A549 (cell line): ENCODE results near the gene RABEP1. TPM values are rescaled to one million over a fixed set of nuclear protein-coding genes. Genes with fewer than 3 reads are reported as not detected.

Source experiments
- ATAC-seq, 2 experiments: fragments of 200-7000 bp in 1 of 2; fragments of >200 bp in 1 of 2; cut with Nextera tagmentation in 1 of 2; cut with Tn5 transposase in 1 of 2; 3 replicates each; pipeline versions ENCODE4 v1.8.0 to v1.9.1; 2018 to 2020; ENCODE audit warnings: mild to moderate bottlenecking in 1 of 2, moderate library complexity in 1 of 2
- CTCF ChIA-PET: fragments of 300-600 bp; sonication (Branson Sonifier 250); formaldehyde crosslinking; extraction: SDS; loops from one replicate; lab custom pipeline; 2021; ENCODE audit warnings: antibody characterized with exemption, inconsistent platforms; lab: Yijun Ruan, JAX
- POLR2A ChIA-PET: fragments of 350-600 bp; formaldehyde crosslinking; extraction: SDS; loops from one replicate; lab custom pipeline; 2021; ENCODE audit warnings: antibody characterized with exemption, inconsistent platforms; lab: Yijun Ruan, JAX
- DNase-seq, 2 experiments: peaks; one replicate each; pipeline versions ENCODE4 v3.0.0 to v3.0.0-alpha.2; 2011 to 2016; ENCODE audit warnings: low read depth in 1 of 2, low spot score in 1 of 2
- FAIRE-seq: peaks from 2 replicates; lab custom pipeline; 2011; peaks lifted over from hg19 to GRCh38; lab: Jason Lieb, UNC
- H3K27ac ChIP-seq, 2 experiments: fragments of >200 bp; sonication (Bioruptor Twin); formaldehyde crosslinking; 3 replicates each; pipeline ENCODE4 v1.5.1; 2016 to 2017
- H3K4me1 ChIP-seq: fragments of >200 bp; sonication (Bioruptor Twin); formaldehyde crosslinking; 3 replicates; pipeline ENCODE4 v1.6.1; 2016
- H3K4me2 ChIP-seq: fragments of >200 bp; sonication (Bioruptor Twin); formaldehyde crosslinking; 3 replicates; pipeline ENCODE4 v1.6.1; 2016
- H3K4me3 ChIP-seq: fragments of >200 bp; sonication (Bioruptor Twin); formaldehyde crosslinking; 3 replicates; pipeline ENCODE4 v1.5.1; 2016
- H3K9me3 ChIP-seq: fragments of >200 bp; sonication (Bioruptor Twin); formaldehyde crosslinking; 3 replicates; pipeline ENCODE4 v1.6.1; 2016
- CHD4 ChIP-seq: fragments of 200-600 bp; sonication (generic); IDR thresholded peaks from 2 replicates; pipeline ENCODE4 v1.6.1; 2016; ENCODE audit warnings: antibody characterized with exemption, mild to moderate bottlenecking, borderline replicate concordance
- CTCF ChIP-seq: fragments of >200 bp; sonication (Bioruptor Twin); formaldehyde crosslinking; IDR thresholded peaks from 3 replicates; pipeline ENCODE4 v1.5.1; 2016
- EHMT2 ChIP-seq: fragments of 200-600 bp; sonication (generic); IDR thresholded peaks from 2 replicates; pipeline ENCODE4 v1.6.1; 2016; ENCODE audit warnings: antibody characterized with exemption, low read depth, mild to moderate bottlenecking, moderate library complexity
- EP300 ChIP-seq, 2 experiments: fragments of >200 bp; sonication (Bioruptor Twin); formaldehyde crosslinking; IDR thresholded peaks; 2 replicates in 1 of 2; 3 replicates in 1 of 2; pipeline ENCODE4 v1.6.1; 2016 to 2017
- ESRRA ChIP-seq: fragments of 150-350 bp; IDR thresholded peaks from 2 replicates; pipeline ENCODE4 v1.6.1; 2014; ENCODE audit warnings: mild to moderate bottlenecking, low read length, borderline replicate concordance
- FOSL2 ChIP-seq, 2 experiments: fragments of 450-650 bp in 1 of 2; fragments of >200 bp in 1 of 2; sonication (Bioruptor Twin) in 1 of 2; formaldehyde crosslinking; IDR thresholded peaks; 2 replicates each; pipeline versions ENCODE4 v1.5.0 to v1.6.1; 2016 to 2020; ENCODE audit warnings: mild to moderate bottlenecking in 1 of 2, moderate library complexity in 1 of 2
- GATA3 ChIP-seq: IDR thresholded peaks from 2 replicates; pipeline ENCODE4 v1.6.1; 2012; ENCODE audit warnings: borderline replicate concordance
- HDAC2 ChIP-seq: fragments of 200-600 bp; sonication (generic); IDR thresholded peaks from 2 replicates; pipeline ENCODE4 v1.6.1; 2016
- HES2 ChIP-seq: fragments of >200 bp; sonication (Bioruptor Twin); formaldehyde crosslinking; IDR thresholded peaks from 2 replicates; pipeline ENCODE4 v1.6.1; 2016
- HEYL ChIP-seq: fragments of 250-450 bp; sonication (Bioruptor Pico); IDR thresholded peaks from 2 replicates; pipeline ENCODE4 v1.8.0; 2021; ENCODE audit warnings: mild to moderate bottlenecking, moderate library complexity
- JUNB ChIP-seq: fragments of >200 bp; sonication (Bioruptor Twin); formaldehyde crosslinking; IDR thresholded peaks from 2 replicates; pipeline ENCODE4 v1.6.1; 2016
- PBX3 ChIP-seq: IDR thresholded peaks from 2 replicates; pipeline ENCODE4 v1.6.1; 2012
- PHF8 ChIP-seq: fragments of 200-600 bp; sonication (generic); IDR thresholded peaks from 2 replicates; pipeline ENCODE4 v1.6.1; 2016; ENCODE audit warnings: low read depth, mild to moderate bottlenecking, antibody characterized with exemption, moderate library complexity, borderline replicate concordance
- REST ChIP-seq: fragments of 200-600 bp; sonication (generic); IDR thresholded peaks from 2 replicates; pipeline ENCODE4 v1.6.1; 2016; ENCODE audit warnings: antibody characterized with exemption, mild to moderate bottlenecking, moderate library complexity
- RNF2 ChIP-seq: fragments of 200-600 bp; sonication (generic); IDR thresholded peaks from 2 replicates; pipeline ENCODE4 v1.6.1; 2016; ENCODE audit warnings: low read depth, mild to moderate bottlenecking, antibody characterized with exemption, moderate library complexity, borderline replicate concordance
- WGBS: methylation state at CpG from one replicate; pipeline ENCODE4 v1.1.6; 2017; ENCODE audit errors: missing lambda C conversion rate; 5-methylcytosine and 5-hydroxymethylcytosine counted together
- polyA plus RNA-seq, 4 experiments: library from polyadenylated mRNA; depleted of rRNA in 3 of 4; stranded (reverse); fragments of >200 nt; fragmentation: RNase III in 1 of 4; extraction: RNeasy Plus Mini Kit Qiagen cat#74134 plus additional on column Dnase treatment in 1 of 4; gene quantifications; 2 replicates in 3 of 4; 3 replicates in 1 of 4; pipeline ENCODE4 v1.2.3, GENCODE V29; 2011 to 2017

RABEP1 gene
- polyA plus RNA-seq, 2 of the 4 experiments (the other 2 are of a cell fraction): 44.7 to 65.5 TPM

- whole genome bisulfite sequencing: 96% methylated on average over 7 of the region's 7 CpGs
- TF ChIP-seq PHF8 (no peak), HEYL (CRISPR knock-in tag) (no peak), GATA3 (no peak), ESRRA (no peak), REST (no peak), HDAC2 (no peak), PBX3 (no peak), EHMT2 (no peak), CTCF (no peak), EP300 (IDR thresholded peaks at IDR 0.05) (no peak), JUNB (no peak)
- Histone ChIP-seq H3K27ac (no peak overlapping the region), H3K4me3 (no peak overlapping the region), H3K9me3 (no peaks in the 10 kb centered on the region), H3K4me2 (no peak overlapping the region), H3K4me1 (peaks cover 8% of the 10 kb centered on the region; the same call in 1 of the 3 replicates)
- POLR2A ChIA-PET: no interaction called here
- DNase-seq (no peak), ATAC-seq (no peak), FAIRE-seq (no peak)
- CTCF ChIA-PET: interaction anchor here (0.7 to 1.6 kb wide), 2 partner anchors 42 to 67 kb away, joined by 3 to 4 read pairs; no protein-coding TSS in a partner anchor
Observed at GRCh38 chr17:5410594-5411272, 128.6 kb downstream of the RABEP1 start.

- FAIRE-seq: no peak
- ChIA-PET POLR2A (no interaction called here), CTCF (interaction anchor here (1.1 to 2.1 kb wide), 4 partner anchors 9 to 1009 kb away, joined by 3 to 7 read pairs (median 6); partner anchors contain the start of gene C1QBP)
- Histone ChIP-seq H3K4me2 (peak overlapping the region; percentile 0; the same call in 1 of the 3 replicates), H3K9me3 (no peaks in the 10 kb centered on the region), H3K4me1 (peaks cover 24% of the 10 kb centered on the region), H3K4me3 (no peak overlapping the region), H3K27ac (no peak overlapping the region)
- peak; percentile 35; the same call in 1 of the 2 replicates for TF ChIP-seq JUNB
- TF ChIP-seq HES2: 0 out of 2 replicates have a peak, but pooled peaks have one; percentile 46
- TF ChIP-seq RNF2: no peak
- TF ChIP-seq FOSL2 (IDR thresholded peaks at IDR 0.05): 0 out of 2 replicates have a peak, but pooled peaks have one; percentile 23
- TF ChIP-seq FOSL2 (CRISPR knock-in tag; IDR thresholded peaks at IDR 0.05): peak; percentile 78
- no peak for TF ChIP-seq CHD4
- peak in 1 of 2 experiments; percentile 25 for DNase-seq
- no peak for ATAC-seq
- 66% methylated on average over 4 of the region's 4 CpGs for WGBS
Observed at GRCh38 chr17:5413682-5414081, 131.6 kb downstream of the RABEP1 start.
